ENCODE data around the gene LMX1A. TPM values are rescaled to one million over a fixed set of nuclear protein-coding genes. Genes with fewer than 3 reads are reported as not detected.

LMX1A gene
- total RNA-seq, 2 donors from 2014 or later = not detected

- Histone ChIP-seq H3K36me3 (no peaks in the 10 kb centered on the region), H3K4me3 (no peak overlapping the region), H3K27ac (no peak overlapping the region), H3K4me1 (no peaks in the 10 kb centered on the region), H3K9me3 (no peaks in the 10 kb centered on the region), H3K27me3 (no peaks in the 10 kb centered on the region)
- no peak for TF ChIP-seq CTCF (IDR thresholded peaks at IDR 0.05)
- no peak for DNase-seq (ENCODE audit: low spot score)
Observed at GRCh38 chr1:165303386-165303785, 53.1 kb downstream of the LMX1A start.

- no peaks in the 10 kb centered on the region for H3K36me3 ChIP-seq
- no peak overlapping the region for H3K4me3 ChIP-seq
- no peaks in the 10 kb centered on the region for H3K27me3 ChIP-seq
- H3K27ac ChIP-seq = no peak overlapping the region
- TF ChIP-seq CTCF (IDR thresholded peaks at IDR 0.05) = no peak
- no peak for DNase-seq (ENCODE audit: low spot score)
- no peaks in the 10 kb centered on the region for H3K9me3 ChIP-seq
- H3K4me1 ChIP-seq = no peaks in the 10 kb centered on the region
Observed at GRCh38 chr1:165300400-165300903, 56.1 kb downstream of the LMX1A start.

- Histone ChIP-seq H3K27ac (no peak overlapping the region), H3K36me3 (no peaks in the 10 kb centered on the region), H3K4me1 (no peaks in the 10 kb centered on the region), H3K27me3 (no peaks in the 10 kb centered on the region), H3K4me3 (no peak overlapping the region), H3K9me3 (no peaks in the 10 kb centered on the region)
- no peak for DNase-seq (ENCODE audit: low spot score)
- TF ChIP-seq CTCF (IDR thresholded peaks at IDR 0.05) = no peak
Observed at GRCh38 chr1:165298203-165298820, 58.2 kb downstream of the LMX1A start.

- Histone ChIP-seq H3K4me3 (no peak overlapping the region), H3K27me3 (no peaks in the 10 kb centered on the region), H3K36me3 (no peaks in the 10 kb centered on the region), H3K9me3 (no peaks in the 10 kb centered on the region), H3K27ac (no peak overlapping the region), H3K4me1 (no peaks in the 10 kb centered on the region)
- no peak for DNase-seq (ENCODE audit: low spot score)
- no peak for TF ChIP-seq CTCF (IDR thresholded peaks at IDR 0.05)
Observed at GRCh38 chr1:165296205-165296604, 60.3 kb downstream of the LMX1A start.

- Histone ChIP-seq H3K4me3 (no peak overlapping the region), H3K27me3 (no peaks in the 10 kb centered on the region), H3K36me3 (no peaks in the 10 kb centered on the region), H3K27ac (no peak overlapping the region), H3K9me3 (no peaks in the 10 kb centered on the region), H3K4me1 (no peaks in the 10 kb centered on the region)
- DNase-seq (ENCODE audit: low spot score) = no peak
- no peak for TF ChIP-seq CTCF (IDR thresholded peaks at IDR 0.05)
Observed at GRCh38 chr1:165290148-165290547, 66.4 kb downstream of the LMX1A start.

- Histone ChIP-seq H3K9me3 (no peaks in the 10 kb centered on the region), H3K4me3 (no peak overlapping the region), H3K36me3 (no peaks in the 10 kb centered on the region), H3K27me3 (no peaks in the 10 kb centered on the region), H3K4me1 (no peaks in the 10 kb centered on the region), H3K27ac (no peak overlapping the region)
- TF ChIP-seq CTCF (IDR thresholded peaks at IDR 0.05) = no peak
- DNase-seq (ENCODE audit: low spot score) = no peak
Observed at GRCh38 chr1:165289556-165289955, 67.0 kb downstream of the LMX1A start.

Data from right atrium auricular region (tissue), 2 donors.